GM21737 (cell line): Measurements from ENCODE around the gene ZNRF2.
"Not testable (repeated sequence)": the region's sequence is repeated elsewhere in the genome, so short reads cannot be mapped to it uniquely, and the experiment has no call there.

ENCODE experiments used
- ATAC-seq: cut with Tn5 transposase; IDR thresholded peaks from one replicate; pipeline ENCODE4 v1.9.1; 2021; ENCODE audit warnings: mild to moderate bottlenecking, moderate library complexity; ENCODE audit not compliant: unreplicated experiment

ZNRF2 gene

DNA sequence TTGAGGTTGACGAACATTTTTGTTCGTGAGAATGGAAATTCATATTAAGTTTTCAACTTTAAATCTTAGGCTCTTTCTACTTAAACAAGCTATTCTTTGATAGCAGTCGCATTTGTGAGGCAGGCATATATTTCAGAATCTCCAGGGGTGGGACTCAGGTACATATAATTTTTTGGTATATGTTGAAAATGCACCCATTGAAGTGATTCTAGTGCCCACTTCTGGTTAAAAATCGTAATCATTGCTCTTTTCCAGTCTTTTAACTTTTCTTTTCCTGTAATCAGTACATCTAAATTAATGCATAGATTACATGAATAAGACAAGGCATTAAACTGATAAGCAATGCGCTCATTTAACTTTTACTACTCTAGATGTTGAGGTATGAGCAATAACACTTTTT is 67.8 kb downstream of the ZNRF2 start:
- no peak for ATAC-seq

DNA sequence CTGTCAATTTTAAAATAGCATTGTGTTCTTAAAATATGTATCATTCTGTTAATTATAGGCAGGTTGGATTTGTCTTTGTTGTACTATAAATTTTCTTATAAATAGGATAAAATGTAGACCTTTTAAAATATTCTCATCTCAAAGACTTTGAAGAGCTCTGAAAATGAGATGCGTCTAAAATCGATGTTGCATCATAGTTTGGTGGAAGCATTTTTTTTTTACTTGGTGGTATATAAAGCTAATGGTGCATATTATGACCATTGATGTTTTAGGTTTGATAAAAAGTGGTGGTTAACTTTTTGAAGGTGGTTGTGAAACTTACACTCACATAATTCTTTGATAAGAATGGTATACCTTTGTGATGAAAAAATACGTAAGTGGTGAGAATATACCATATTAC is 69.1 kb downstream of the ZNRF2 start:
- no peak for ATAC-seq

DNA sequence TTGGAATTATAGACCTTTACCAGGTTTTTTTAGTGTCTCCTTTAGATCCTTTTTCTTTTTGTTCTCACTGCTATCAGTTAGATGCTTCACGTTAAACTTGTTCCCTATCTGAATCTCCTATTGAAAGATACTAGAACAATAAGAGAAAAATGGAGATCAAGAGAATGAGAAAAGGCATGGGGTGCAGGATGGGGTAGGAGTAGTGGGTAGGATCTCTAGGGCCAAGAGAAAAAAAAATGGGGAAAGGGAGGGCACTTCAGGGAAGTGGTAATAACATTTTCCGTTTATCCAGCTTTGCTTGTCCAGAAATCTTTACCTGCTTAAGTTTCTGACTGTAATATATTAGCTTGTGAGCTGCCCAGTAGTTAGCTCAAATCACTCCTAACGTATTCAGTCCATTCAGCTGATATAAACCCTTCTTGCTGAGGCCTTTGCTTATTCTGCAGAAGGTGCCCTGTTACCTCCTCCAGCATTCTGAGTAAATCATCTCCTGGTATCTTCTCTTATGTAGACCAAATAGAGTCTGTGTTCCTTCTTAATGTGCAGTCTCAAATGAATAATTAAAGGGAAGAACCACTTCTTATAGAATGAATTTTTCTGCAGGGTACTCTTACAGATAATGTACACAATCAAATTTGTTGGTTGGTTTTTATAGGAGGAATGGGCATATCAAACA is 69.7 kb downstream of the ZNRF2 start:
- ATAC-seq = no peak

DNA sequence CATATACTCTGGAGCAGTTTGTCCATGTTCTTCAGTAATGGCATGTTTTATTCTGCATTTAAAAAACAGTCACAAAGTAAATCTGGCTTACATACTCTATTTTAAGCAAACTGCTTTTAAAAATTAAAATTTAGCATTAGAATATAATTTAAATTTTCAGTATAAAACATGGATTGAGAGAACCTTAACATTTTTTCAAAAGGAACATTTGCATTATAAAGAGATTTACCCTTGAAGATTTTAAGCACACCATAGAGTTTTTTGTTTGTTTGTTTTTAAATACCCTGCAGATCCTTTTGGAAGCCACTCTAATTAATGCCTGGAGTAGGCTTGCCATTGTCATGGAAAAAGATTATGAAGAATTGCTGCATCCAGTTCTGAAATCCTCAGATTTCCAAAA is 70.4 kb downstream of the ZNRF2 start:
- ATAC-seq = no peak

DNA sequence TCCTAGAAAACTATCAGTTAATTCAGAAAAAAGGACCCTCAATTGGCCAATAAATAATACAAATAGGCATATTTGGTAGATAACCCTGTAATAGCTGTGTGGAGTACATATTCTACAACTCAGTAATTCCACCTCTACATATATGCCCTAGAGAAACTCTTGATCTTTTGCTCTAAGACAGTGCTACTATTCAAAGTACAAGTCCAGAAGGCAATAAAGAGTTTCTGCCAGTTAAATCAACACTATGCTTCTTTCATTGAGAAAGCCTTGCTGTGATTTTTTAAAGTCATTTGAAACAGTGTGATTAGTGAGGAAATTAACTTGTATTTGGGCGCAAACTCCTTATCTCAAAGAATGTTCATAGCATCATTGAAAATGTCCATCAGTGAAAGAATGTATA is 75.6 kb downstream of the ZNRF2 start:
- ATAC-seq = no peak

DNA sequence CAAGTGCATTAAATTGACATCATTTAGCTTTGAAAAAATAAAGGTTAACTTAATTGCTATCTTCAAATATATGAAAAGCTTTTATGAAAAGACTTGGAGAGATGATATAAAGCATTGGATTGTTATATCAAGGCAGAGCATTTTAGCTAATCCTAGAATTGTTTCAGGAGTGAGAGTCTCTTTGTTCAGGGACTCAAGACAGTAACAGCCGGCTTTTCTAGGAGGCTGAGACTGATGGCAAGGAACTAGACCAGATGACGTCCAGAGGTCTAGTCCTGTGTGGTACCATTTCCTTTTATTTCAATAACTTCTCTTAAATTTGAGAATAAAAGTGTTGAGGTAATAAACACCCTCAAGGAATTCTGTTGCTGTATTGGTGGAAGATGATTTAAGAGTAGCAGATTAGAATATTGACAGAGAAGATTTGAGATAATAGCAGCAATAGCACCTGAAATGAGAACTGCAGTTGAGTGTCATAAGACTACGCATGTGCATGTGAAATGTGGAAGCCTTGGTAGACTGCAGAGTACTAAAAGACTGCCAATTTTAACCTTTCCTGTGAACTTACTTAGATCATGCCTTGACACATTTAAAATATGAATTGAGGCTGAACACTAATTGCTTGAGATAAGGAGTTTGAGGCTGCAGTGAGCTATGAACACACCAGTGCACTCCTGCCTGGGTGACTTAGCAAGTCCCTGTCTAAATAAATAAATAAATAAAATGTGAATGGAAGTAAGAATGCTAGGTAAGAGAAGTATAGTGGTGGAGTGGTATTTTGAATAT is 79.6 kb downstream of the ZNRF2 start:
- ATAC-seq = no peak

DNA sequence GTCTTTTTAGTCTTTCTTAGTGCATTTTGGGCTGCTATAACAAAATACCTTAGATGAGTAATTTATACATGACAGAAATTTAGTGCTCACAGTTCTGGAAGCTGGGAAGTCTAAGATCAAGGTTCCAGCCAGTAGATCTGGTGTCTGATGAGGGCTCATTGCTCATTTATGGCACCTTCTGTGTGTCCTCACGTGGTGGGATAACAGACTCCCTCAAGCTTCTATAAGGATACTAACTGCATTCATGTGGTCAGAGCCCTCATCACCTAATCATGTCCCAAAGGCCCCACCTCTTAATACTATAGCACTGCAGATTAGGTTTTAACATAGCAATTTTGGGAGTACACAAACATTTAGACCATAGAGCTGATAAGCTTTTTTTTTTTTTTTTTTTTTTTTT is 80.4 kb downstream of the ZNRF2 start:
- ATAC-seq = no peak

DNA sequence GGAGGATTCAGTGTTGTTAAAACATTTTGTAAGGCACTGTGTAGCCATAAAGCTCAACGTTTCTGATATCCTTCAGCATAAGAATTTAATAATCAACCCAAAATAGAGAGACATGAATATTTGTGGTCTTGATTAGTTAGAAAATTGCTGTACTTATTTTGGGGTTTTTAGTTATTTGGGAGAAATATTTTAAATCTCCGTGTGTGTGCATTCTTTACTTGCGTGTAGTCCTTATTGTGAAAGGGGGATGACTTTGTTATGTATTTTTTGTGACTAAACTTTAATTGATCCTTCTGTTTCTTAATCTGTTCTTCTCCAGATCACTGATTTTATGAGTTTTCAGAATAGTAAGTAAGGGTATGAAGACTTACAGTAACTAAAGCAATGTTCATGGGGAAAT is 81.2 kb downstream of the ZNRF2 start:
- ATAC-seq = no peak

DNA sequence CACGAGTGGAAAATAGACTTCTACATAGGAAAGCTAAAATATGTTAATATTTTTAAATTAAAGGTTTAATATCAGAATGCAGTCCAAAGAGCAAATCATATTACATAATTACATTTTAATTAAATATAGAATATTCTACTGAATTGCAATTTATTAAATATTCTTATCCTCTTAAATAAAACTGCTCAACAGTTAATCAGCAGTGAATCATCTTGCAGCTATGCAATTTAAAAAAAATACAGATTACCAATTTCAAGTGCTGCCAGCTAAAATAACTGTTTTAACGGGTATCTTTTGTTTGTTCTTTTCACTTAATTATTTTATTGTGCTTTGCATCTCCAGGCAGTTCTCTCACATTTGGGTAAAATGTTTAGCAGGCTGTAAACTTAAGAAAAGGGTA is 82.2 kb downstream of the ZNRF2 start:
- no peak for ATAC-seq

DNA sequence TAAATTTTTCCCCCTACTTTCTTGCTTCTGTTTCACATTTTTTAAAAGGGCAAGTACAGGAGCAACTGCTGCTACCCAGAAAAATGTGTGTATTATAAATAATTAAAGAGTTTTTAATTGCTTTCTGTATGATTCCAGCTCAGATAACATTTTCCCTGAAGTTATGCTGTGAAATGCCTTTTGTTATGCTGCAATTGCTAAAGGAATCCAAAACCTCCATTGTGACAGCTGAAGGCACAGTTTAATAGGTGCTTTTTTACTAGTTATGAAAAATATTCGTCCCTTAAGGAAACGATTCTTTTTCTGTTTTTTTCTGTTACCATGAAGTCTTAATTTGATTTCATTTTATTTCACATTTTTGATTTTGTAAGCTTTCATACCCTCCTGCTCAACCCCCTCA is 83.2 kb downstream of the ZNRF2 start:
- ATAC-seq = no peak

DNA sequence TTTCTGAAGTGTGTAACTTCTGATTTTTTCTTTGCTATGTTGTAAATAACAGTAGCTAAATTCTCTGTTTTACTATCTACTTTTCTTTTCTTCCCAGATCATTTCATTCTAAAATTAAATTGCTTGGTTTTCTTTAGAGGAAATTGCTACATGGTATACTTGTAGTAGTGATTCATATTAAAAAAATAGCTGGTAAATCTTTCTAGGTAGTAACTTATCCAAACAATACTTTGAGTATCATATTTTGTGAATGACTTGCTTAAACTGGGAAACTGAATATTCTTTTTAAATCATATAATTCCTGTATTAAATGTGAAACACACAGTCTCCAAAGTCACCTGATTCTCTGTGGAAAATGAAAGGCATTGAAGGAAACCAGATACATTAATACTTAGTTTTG is 85.5 kb downstream of the ZNRF2 start:
- ATAC-seq = no peak

DNA sequence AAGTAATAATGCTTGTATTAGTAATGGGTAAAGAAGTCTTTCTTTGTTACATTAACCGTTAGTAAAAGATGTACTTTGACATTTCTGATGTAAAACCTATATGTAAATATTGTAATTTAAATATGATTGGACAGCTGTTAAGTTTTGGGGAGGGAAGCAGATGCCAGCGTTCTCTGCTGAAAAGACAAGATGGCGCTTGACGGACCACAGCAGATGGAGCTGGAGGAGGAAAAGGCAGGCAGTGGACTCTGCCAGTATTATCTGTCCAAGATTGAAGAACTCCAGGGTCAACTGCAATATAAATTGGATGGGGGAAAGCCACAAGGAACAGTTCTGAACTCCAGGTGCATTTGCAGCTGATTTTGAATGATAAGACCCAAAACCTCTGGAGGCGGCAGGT is 86.9 kb downstream of the ZNRF2 start:
- ATAC-seq = no peak

DNA sequence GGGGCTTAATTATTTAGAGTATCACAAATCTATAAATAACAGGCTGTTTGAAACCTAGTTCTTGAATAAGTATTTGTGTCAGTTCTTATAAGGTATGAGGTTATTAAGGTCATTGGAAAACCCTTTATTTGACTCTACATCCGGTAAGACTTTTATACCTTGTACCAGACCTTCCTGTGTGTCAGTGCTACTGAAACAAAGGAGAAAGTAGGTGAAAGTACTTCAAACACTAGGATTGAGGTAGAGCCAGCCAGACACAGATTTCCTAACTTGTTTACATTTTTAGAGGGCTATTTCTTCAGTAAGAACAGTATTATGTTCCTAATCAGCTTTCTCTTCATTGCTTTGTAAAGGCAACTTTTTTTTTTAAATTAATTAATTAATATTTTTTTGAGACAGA is 93.9 kb downstream of the ZNRF2 start:
- ATAC-seq = no peak

DNA sequence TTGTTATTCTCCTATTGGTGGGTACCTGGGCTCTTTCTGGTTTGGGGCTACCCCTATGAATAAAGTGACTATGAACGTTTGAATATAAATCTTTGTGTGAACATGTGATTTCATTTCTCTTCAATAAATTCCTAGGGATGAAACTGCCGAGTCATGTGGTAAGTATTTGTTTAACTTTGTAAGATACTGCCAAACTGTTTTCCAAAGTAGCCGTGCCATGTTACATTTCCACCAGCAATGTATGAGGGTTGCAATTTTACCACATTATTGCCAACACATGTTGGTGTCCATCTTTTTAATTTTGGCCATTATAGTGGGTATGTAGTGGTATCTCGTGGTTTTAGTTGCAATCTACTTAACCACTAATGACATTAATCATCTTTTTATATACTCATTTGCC is 94.7 kb downstream of the ZNRF2 start:
- ATAC-seq = no peak

DNA sequence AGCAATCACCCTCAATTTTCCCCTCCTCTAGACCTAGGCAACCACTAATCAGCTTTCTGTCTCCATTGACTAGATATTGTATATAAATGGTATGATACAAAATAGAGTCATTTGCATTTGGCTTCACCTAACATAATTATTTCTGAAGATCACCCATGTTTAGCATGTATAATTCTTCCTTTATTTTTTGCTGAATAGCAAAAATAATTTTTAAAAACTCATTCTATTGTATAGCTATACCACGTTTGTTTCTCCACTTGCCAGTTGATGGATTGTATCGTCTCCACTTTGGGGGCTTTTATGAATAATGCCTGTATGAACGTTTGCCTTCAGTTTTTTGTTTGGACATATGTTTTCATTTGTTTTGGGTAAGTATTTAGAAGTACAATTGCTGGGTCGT is 95.3 kb downstream of the ZNRF2 start:
- no peak for ATAC-seq

DNA sequence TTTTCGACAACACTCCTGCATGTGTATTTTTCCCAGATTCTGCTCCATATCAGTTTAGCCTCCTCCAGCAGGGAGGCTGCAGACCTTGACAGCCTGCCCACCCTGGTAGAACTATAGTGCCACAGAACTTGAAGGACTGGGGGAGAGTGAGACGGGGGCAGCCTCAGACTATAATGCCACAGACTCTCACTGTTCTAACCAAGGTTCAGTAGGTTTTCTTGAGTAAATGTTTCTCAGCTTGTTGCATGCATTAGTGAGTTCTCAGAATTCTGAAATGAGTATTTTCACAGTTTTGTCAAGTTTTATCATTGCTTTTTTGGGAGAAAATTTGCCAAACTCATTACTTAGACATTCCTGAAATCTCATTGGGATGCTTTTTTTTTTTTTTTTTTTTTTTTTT is 95.9 kb downstream of the ZNRF2 start:
- no peak for ATAC-seq

DNA sequence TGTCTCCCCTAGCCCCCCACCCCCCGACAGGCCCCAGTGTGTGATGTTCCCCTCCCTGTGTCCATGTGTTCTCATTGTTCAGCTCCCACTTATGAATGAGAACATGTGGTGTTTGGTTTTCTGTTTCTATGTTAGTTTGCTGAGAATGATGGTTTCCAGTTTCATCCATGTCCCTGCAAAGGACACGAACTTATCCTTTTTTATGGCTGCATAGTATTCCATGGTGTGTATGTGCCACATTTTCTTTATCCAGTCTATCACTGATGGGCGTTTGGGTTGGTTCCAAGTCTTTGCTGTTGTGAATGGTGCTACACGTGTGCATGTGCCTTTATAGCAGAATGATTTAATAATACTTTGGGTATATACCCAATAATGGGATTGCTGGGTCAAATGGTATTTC is 96.4 kb downstream of the ZNRF2 start:
- ATAC-seq = not testable (repeated sequence)

DNA sequence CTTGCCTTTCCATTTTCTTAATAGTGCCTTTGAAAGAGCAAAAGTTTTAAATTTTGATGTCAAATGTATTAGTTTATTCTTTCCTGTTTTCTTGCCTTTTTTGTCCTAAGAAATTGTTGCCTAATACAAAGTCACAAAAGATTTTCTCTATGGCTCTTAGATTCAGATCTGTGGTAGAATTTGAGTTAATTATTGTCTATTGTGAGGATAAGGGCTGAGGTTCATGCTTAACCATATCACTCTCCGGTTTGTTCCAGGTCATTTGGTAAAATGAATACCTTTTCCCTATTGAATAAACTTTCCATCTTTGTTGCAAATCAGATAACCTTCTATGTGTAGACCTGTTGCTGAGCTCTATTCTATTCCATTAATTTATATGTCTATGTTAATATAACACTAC is 98.2 kb downstream of the ZNRF2 start:
- no peak for ATAC-seq

DNA sequence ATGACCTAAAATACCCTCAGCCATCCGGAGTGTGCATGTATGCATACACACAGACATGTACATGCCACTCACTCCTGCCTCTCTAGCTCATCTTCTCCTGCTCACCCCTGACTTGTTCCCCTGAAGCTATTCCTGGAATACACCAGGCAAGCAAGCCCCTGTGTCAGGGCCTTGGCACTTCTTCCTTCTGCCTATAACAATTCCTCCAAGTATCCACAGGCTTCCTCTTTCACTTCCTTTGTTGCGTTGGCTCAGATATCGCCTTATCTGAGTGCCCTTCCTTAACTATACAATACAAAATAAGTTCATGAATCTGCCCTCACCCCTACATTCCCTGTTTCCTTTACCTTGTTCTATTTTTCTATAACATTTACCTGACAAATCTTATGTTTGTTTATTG is 105.4 kb downstream of the ZNRF2 start:
- no peak for ATAC-seq

DNA sequence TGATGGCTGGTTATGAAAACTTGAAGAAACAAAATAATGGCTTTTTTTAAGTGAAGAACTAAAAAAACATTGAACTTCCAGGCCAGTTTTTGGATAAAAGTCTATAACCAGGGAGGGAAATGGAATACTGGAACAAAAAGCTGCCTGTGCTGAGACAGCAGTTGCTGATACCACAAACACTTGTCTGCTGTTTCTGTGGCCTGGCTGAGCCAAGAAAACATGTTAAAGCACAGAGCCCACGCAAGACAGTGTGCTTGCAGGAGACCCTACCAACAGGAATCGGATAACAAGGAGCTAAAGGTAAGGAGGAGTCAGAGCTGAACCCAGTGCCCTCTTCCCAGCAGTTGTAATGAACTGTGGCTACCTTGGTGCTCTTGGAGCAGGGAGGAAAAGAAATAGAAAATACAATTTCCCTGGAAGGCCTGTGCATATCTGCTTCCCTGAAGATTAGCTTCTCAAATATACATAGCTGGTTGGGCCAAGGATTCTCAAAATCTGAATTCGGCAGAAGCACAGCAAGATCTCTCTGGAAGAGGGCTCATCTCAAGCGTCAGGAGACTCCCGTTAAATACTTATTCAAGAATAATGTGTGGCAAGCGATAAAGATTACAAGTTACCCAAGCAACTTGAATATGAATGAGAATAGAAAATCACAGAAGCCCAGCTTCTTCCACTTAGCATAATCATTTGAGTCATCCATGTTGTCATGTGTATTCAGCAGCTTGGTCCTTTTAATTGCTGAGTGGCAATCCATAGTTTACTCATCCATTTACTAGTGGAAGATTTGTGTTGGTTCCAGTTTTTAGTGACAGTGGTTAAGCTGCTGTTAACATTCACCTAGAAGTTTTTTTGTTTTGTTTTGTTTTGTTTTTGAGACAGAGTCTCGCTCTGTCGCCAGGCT is 106.6 kb downstream of the ZNRF2 start:
- ATAC-seq = no peak

DNA sequence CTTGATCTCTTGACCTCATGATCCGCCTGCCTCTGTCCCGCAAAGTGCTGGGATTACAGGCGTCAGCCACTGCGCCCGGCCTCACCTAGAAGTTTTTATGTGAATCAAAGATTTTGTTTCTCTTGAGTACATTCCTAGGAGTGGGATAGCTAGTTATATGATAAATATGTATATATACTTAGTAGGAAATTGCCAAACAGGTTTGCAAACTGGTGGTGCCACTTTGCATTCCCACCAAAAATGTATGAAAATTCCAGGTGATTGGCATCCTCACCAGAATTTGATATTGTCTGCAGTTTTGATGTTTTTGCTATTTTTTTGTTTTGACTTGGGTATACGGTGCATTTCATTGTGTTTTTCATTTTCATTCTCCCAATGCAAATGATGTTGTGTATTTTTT is 107.4 kb downstream of the ZNRF2 start:
- no peak for ATAC-seq

DNA sequence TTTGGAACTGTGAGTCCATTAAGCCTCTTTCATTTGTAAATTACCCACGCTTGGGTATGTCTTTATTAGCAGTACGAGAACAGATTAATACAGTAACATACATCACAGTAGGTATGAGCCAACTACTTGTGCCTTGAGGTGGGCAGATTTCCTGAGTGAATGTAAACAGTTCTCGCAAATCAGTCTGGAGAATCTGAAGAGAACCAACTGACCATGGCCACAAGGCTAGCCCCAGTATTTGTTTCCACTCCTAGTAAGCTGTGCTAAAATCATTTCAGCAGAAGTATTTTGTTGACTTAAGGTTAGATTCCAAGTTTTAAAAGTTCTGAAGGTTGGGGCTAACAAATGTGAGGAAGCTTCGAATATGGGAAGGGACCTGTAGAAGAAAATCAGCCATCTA is 111.3 kb downstream of the ZNRF2 start:
- ATAC-seq = no peak
